ENCODE data around the gene COBLL1.

COBLL1 gene

DNA sequence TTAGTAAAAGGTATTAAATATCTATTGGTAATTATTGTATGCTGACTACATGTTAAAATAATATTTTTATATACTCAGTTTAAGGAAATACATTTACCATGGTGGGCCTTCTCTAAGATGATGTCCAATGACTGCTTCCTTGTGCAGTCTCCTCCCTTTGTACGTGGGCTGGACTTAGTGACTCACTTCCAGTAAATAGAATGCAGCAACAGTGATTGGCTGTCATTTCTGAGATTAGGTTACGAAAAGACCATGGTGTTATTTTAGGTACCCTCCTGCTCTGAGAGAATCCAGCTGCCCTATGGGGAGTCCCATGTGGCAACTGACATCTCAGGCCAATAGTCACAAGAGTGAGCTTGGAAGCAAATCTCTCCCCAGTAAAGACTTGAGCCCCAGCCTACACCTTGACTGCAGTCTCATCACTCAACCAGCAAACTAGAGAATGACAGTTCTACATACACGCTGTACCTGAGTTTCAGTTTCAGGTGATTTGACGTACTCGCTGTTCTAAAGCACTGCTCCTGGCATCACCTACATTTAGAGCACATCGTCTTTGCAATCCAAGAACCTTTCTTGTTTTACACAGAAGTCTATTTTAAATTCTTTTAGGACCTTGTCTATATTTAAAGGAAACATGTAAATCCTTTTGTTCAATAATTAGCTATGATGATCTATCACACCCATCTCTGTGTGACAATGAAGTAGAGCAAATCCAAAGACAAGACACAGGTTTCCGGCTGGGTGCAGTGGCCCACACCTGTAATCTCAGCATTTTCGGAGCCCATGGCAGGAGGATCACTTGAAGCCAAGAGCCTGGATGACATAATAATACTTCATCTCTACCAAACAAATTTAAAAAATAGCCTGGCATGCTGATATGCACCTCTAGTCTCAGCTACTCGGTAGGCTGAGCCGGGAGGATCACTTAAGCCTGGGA lies 87.2 kb downstream of the COBLL1 start:
- DNase-seq = no peak

DNA sequence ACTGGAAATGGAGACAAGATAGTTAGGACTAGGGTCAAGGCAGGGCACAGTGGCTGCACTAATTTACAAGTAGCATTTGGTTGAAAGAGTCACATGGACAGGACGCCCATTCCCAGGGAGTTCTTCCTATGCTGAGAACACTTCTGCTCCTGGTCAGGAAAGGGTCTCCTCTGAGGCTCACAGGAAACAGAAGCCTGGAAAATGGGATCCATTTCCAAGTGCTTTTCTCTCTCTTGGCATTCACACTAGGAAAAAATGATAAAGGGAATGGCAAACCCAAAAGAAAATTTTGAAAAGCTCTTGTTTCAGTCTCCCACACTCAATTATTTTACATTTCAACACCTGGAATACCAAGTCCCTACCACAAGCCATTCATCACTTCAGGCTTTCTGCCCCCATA lies 88.7 kb downstream of the COBLL1 start:
- no peak for DNase-seq

DNA sequence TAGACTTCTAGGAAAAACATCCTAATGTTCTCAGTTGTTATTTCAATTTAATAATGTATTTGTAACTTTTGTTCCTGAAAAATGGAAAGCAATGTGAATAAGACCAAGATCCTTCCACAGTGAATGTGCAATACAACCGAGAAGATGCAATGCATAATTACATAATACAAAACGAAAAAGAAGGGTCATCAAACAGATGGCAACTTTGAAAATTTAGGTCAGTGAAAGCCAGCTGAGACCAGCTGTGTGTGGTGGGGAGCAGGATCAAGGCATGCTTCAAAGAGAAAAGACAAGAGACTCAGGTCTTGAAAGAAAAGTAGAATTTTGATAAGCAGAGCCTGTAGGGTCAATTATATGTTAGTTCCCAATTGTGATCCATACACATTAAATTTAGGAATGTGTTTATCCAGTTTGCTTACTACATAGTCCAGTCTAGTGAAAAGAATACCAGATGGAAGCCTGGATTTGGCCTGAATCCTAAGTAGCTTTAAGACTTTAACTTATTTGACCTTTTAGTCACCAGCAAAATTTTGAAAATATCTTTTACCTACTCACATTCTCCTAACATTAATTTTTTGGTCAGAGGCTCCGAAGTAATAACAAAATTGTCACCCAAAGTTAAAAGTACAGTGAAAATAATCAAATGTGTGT lies 93.7 kb downstream of the COBLL1 start:
- no peak for DNase-seq

DNA sequence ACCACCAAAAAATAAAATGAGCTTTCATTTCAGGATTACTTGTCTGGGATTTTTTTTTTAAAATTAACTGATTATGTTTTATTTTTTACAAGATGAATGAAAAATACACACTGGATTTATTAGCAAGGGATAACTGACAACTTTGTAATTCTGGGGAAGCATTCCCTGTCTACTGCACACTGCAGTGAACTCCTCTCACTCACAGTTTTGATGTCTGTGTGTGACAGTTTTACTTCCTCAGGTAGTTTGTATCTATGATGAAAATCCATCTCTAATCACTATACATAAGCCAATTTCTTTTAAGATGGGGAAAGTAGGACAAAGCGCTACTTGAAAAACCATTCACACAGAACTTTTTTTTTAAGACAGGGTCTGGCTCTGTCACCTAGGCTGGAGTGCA lies 94.5 kb downstream of the COBLL1 start:
- no peak for DNase-seq

DNA sequence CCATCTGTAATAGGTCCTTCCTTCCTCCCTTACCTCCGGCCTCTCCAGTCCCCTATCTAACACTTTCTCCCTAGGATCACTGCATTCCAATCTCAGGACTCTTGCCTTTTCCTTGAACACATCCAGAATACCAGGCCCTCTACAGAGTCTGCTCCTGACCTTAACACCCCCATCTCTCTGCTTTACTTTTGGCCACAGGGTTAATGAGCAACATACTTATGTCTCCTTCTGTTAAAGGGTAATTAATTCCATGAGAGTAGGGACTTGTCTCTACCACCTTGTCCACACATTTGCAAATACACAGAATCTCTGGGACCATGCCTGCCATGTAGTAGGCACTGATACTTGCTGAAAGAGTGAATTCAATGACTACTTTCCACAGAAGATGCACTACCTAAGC lies 94.9 kb downstream of the COBLL1 start:
- no peak for DNase-seq

DNA sequence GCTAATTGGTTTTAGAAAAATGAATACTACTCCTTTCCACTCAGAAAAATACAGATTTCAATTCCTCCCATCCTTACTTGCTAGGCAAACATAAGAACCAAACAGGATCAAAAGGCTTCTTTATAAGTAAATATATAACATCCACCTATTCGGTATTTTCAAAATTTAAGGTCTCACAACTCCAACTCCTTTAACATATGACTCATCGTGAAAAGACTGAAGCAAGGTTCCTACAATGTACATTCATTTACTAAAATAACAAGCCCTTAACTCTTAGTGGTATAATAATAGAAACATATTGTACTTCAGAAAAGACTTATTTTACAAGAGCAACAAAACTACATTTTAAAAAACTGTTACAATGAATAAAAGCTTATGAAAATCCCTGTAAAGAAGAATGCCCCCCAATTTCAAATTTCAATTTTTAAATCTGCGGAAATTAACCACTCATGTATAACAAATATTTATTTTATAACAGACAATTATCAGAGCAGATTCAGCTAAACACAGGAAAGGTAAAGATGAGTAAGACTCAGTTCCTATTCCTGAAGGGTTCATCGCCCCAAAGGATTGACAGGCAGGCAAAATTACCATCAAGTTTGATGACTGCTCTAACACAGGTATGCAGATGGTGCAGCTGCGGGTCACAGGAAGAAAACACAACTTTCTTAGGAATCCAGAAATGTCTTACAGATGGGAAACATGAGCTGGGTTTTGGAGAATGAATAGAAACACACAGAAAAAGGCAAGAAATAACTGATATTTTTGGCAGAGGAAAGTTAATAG lies 96.4 kb downstream of the COBLL1 start:
- no peak for DNase-seq

DNA sequence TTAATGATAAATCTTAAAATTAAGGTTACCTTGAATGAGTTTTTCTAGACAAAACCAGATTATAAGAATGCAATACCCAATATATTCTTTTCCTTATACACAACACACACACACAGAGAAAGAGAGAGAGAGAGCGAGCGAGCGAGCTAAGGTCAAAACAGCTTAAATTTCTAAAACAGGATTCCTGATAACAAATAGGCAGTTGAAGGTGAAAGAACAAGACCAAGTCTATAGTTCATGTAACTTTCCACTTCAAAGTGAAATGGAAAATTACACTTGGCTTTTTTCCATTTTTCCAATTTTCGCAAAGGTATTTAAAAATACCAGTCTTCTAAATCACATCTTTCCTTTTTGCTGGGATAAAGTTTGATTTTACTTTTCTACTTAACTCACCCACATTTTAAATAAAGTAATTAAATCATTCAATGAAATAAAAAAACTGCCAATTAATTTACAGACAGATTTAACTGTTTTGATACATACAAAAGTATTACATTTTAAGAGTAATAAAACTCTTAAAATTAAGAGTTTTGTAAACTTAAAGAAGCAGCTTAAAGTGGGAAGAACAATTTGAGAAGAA lies 98.8 kb downstream of the COBLL1 start:
- DNase-seq = no peak

DNA sequence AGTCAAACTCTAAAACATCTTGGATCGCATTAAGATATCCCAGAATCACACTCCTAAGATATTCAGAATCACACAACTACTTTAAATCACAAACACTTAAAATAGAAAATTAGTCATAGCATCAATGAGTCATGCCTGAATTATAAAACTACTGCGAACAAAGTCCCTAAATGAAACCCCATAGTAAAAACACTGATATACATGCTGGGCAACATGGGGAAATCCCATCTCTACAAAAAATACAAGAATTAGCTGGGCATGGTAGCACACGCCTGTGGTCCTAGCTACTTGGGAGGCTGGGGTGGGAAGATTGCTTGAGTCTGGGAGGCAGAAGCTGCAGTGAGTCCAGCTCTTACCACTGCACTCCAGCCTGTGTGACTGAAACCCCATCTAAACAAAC lies 101.7 kb downstream of the COBLL1 start:
- DNase-seq = no peak

DNA sequence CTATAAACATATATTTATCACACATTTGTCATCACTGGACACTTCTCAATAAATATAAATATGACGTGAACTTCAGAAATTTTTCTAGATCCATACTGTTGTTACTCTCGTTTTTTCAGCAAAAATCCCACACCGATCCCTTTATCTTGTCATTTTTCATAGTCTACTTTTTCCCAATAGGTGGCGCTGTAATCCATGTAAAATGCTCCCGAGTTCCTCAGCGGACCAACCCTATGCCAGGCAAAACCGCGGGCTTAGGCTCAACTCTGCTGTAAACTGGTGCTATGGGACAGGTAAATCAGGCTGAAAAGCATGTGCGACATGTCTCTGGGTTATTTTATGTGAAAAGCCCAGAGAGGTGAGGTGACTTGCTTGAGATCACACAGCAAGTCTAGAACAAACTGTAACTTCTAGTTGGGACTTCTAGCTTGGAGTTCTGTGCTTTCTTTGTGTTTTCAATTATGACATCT lies 104.0 kb downstream of the COBLL1 start:
- no peak for DNase-seq

DNA sequence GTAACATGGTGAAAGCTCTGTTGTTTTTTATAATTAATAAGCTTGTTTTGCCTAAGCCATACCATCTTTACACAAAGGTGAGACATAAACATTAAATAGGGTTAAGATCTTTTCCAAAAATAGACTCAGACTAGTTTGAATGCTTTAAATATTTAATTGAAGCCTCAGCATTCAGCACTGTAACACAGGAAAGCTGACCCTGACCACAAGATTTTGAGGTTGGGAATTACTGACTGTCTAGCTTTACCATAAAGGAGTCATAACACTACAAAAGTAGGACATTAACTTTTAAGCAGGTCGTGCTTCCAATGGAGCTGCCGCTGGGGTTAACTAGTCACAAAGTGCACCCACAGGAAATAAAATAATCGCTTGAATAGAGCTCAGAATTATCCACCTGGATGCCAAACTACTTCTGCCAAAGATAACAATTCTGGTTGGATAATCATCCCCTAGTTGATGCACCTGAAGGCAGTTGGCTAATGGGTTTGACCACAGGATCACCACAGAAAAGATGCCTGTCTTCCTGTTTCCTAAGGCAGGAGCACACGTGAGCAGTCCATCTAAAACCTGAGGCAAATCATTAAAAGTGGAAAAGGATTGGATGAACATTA lies 106.2 kb downstream of the COBLL1 start:
- no peak for DNase-seq

DNA sequence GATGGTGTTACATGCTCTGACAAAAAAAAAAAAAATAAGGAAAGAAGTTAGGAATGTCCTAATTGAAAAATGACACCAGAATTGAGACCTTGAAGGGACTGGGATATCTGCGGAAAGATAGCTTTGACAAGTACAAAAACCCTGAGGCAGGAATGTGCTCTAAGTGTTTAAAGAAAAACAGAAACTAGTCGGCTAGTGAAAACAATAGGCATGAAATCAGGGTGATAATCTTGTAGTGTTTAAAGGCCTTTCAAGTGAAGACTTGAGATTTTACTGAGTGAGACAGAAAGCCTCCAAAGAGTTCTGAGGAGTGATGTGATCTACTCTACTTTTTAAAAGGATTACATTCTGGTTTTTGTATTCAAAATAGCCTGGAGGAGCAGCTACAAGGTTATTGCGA lies 107.4 kb downstream of the COBLL1 start:
- DNase-seq = no peak

DNA sequence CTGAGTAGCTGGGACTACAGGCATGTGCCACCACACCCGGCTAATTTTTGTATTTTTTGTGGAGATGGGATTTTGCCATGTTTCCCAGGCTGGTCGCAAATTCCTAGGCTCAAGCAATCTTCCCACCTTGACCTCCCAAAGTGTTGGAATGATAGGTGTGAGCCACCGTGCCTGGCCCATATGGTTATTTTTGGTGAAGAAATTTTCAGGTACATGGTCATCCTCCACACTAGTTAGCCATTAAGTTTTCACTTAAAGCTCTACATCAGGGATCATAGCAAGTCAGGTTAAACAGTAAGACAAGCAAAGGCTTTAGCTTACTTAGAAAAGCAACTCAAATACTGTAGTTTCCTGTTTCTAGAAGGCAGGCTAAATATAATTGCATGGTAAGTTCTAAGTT lies 116.1 kb downstream of the COBLL1 start:
- DNase-seq = no peak

DNA sequence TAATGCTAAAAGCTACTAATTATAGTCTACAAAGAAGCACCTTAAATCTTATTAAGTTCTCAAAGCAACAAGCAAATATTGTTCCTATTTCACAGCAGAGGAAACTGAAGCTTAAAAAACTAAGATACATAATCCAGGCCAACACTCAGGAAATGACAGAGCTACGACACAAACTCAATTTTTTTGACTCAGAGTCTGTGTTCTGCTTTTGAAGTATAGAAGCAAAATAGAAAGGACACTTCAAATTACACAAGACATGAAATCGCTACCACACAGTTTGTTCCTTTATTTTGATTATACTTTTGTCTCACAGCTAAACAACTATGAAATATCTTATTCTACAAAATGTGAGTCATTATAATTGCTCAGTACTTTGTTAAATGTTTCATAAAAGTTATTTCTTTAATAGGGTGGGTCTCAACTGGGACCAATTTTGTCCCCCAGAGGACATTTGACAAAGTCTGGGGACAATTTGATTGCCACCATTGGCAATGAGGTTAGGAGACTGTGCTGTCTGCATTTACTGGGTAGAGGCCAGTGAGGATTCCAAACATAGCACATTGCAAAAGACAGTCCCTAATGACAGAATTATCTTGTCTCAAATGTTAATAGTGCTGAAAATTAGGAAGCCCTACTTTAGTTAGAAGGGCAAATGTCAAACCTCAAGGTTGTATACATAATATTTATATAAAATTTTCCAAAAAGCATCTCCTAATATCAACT lies 118.8 kb downstream of the COBLL1 start:
- no peak for DNase-seq

DNA sequence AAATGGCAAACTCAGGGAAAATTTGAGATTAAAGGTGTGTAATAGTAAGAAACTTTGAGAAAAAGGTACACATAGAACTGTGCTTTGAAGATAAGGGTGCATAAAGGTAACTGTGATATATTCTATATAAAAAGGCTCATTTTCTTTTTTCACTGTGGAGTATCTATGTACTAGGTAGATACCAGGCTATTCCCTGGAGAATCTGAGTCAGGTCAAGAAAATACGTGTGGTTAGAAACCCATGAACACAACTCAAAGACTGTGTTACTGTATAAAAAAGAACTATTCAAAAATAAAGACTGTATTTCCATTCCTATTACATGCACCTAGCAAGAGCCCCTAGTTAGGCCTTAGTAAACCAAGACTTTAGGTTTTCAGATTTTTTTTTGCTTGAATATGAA lies 120.2 kb downstream of the COBLL1 start:
- no peak for DNase-seq

DNA sequence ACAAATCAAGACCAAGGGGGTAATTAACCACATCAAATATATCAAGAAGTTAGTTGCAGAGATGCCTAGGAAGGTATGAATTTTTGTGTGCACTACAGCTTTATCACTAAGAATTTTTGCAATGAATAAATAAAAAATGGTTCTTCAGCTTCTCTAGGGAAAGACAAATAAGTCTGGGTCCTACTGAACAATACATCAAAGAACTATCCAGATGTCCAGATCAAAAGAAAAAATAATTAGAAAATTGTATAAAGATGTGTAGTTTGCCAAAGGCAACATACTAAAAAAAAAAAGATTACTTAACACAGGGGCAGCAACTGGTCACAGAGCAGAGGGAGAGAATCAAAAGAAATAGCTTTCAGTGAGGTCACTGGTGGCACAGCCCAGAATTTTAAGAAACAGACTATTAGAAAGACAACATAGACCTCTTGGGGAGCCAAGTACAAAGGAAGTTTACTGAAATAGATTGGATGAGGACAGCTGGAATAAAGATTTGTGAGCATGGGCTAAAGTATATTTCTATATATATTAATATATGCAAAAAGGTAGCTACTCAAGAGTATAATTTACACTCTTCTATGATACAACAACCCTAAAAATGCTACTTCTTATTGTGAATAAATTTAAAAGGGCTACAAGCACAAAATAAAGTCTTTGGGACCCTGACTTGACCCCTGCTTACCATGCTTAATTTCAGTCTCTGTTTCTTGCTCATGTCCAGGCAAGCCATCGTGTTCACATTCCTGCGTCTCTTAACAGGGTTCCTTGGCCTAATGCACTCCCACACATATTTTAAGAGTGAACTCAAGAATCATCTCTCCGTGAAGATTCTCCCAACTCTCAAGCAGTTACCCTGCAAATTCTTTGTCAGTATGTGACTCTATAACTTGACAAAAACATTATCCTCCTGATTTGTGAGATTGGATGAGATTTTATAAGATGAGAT lies 121.4 kb downstream of the COBLL1 start:
- no peak for DNase-seq

DNA sequence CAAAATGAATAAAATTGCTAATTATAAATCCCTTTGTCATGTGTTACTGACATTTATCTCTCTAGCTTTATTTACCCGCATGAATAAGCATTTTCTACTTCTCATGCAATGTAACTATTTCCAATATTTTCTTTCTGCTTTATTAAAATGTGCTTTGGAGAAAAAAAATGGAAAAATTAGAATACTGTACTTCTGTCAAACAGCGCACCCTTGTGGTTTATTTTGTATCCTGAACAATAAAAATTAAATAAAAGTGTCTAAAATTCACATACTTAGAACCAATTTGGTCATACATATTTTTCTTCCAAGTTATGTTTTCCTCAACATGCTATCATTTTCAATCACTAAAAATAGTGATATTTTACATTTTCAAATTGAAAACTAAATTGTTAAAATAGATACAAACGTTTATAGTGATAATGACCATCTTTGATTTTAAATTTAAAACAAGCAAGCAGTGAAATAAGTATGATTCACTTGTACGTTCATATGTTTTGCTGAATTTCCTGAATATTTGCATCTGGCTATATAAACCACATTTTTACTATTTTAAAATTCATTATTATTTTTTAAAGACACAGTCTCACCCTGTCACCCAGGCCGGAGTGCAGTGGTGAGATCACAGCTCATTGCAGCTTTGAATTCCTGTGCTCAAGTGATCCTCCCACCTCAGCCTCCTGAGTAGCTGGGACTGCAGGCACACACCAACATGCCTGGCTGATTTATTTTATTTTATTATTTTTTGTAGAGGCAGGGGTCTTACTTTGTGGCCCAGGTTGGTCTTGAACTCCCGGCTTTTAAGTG lies 124.4 kb downstream of the COBLL1 start:
- no peak for DNase-seq

DNA sequence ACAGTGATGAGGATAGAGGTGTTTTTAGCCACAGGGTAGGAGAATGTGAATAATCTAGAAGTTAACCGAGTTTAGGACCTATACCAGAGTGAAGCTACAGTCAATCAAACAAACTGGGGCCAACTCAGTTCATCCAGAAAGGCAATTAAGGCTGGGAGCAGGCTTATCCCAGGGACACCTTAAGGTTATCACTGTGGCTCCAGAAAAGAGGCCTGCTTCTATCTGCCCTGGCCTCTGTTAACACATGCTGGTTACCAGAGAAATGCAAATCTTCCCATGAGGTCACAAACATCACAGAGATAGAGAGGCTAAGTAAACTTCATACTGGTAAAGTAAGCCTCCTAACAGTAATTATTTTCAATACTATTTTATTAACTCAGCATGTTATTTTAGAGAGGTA lies 127.2 kb downstream of the COBLL1 start:
- no peak for DNase-seq

DNA sequence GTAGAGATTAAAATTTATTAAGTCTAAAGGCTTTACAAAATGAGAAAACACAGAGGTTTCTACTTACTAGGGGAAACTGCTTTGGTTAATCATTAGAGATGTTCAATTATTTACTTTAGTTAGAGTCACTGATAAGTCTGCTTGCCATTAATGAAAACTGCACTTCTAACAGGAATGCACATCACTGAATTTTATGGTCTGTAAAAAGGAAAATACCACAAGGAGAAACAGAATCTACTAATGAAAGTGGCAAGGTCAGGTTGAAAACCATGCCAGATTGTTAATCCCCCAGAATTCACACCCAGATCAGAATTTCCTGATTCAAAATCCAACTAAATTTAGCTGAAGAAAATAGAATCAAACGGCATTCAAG lies 129.9 kb downstream of the COBLL1 start:
- DNase-seq = no peak

DNA sequence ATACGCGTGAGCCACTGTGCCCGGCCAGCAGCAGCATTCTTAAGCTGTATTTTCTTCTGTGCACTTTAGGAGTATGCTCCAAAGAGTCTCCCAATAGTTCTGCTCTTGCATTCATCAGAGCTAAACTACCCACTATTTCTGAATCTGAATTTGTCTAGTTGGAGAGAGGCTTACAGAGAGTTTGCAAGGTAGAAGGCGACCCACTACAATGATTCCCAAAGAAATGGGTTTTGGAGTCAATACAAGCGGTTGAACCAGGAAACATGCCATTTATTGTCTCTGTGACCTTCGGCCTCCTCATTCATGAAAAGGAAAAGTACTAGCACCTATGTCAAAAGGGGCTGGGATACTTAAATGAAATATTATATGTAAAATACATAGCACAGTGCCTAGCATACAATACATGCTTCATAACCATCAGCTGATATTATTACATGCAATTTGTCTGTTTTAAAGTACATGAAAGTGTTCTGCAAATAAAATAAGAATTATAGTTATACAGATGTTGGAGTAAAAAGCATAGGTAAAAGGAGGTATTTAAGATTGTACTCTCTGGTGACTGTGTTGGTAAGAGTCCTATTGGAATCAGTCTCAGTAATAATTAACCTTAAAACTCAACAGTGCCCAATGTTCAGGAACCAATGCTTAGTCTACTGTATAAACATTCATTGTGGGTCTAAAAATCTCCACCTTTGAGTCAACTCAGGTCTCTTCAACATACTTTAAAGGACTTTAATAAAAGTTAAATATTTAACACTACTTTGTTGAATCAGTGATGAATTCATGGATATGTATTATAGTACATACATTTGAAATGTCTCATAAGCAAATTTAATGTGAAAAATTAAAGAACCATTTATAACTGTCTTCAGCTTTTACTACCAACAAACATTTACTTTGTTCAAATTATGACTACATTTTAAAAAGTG lies 130.5 kb downstream of the COBLL1 start:
- DNase-seq = no peak
